Duodenal mucosa (tissue), 2 donors: Measurements from ENCODE around the gene CCNF.
"Not testable (repeated sequence)": the region's sequence is repeated elsewhere in the genome, so short reads cannot be mapped to it uniquely, and the experiment has no call there.

Experiments used
- H3K27ac ChIP-seq: one replicate; pipeline ENCODE4 v1.7.0; 2013; ENCODE audit warnings: low read depth, low read length
- H3K27me3 ChIP-seq, 2 donors: one replicate each; pipeline ENCODE4 v1.7.0; 2013; ENCODE audit warnings: low read length in 2 of 2, control low read depth in 1 of 2; ENCODE audit not compliant: insufficient read depth in 2 of 2, control insufficient read depth in 1 of 2
- H3K36me3 ChIP-seq, 2 donors: one replicate each; pipeline ENCODE4 v1.7.0; 2013; ENCODE audit warnings: low read length in 2 of 2, control low read depth in 1 of 2; ENCODE audit not compliant: insufficient read depth in 2 of 2, control insufficient read depth in 1 of 2
- H3K4me1 ChIP-seq, 2 donors: one replicate each; pipeline ENCODE4 v1.7.0; 2013; ENCODE audit warnings: low read length in 2 of 2, control low read depth in 1 of 2; ENCODE audit not compliant: insufficient read depth in 2 of 2, control insufficient read depth in 1 of 2
- H3K4me3 ChIP-seq, 2 donors: one replicate each; pipeline ENCODE4 v1.7.0; 2013; ENCODE audit warnings: low read length in 2 of 2, low read depth in 1 of 2
- H3K9ac ChIP-seq, 2 donors: one replicate each; pipeline ENCODE4 v1.7.0; 2013; ENCODE audit warnings: low read length in 2 of 2, low read depth in 1 of 2
- H3K9me3 ChIP-seq, 2 donors: one replicate each; pipeline ENCODE4 v1.7.0; 2013; ENCODE audit warnings: low read length in 2 of 2, control low read depth in 1 of 2; ENCODE audit not compliant: control insufficient read depth in 1 of 2

The CCNF gene

GRCh38 chr16:2439598-2439997 lies 10.4 kb downstream of the CCNF start:
- Histone ChIP-seq H3K9me3 (no peaks in the 10 kb centered on the region), H3K27ac (no peak overlapping the region), H3K4me1 (no peaks in the 10 kb centered on the region), H3K27me3 (no peaks in the 10 kb centered on the region), H3K36me3 (peaks cover 0 to 47% of the 10 kb centered on the region in 2 donors), H3K9ac (no peak overlapping the region), H3K4me3 (no peak overlapping the region)

- peaks cover 0 to 54% of the 10 kb centered on the region in 2 donors for H3K36me3 ChIP-seq
- H3K27ac ChIP-seq, H3K9me3 ChIP-seq, H3K4me1 ChIP-seq, H3K9ac ChIP-seq, H3K4me3 ChIP-seq, H3K27me3 ChIP-seq: not testable (repeated sequence)
Observed at GRCh38 chr16:2441143-2441804, 12.0 kb downstream of the CCNF start.

GRCh38 chr16:2443555-2443954 lies 14.3 kb downstream of the CCNF start:
- H3K9ac ChIP-seq = no peak overlapping the region
- no peaks in the 10 kb centered on the region for H3K4me1 ChIP-seq
- H3K27me3 ChIP-seq = no peaks in the 10 kb centered on the region
- no peaks in the 10 kb centered on the region for H3K9me3 ChIP-seq
- no peak overlapping the region for H3K27ac ChIP-seq
- peaks cover 0 to 48% of the 10 kb centered on the region in 2 donors for H3K36me3 ChIP-seq
- H3K4me3 ChIP-seq = no peak overlapping the region

- no peak overlapping the region for H3K4me3 ChIP-seq
- H3K36me3 ChIP-seq = peaks cover 11 to 60% of the 10 kb centered on the region in 2 donors
- no peak overlapping the region for H3K27ac ChIP-seq
Observed at GRCh38 chr16:2447920-2448583, 18.8 kb downstream of the CCNF start.

GRCh38 chr16:2449118-2449517 lies 19.9 kb downstream of the CCNF start:
- Histone ChIP-seq H3K27ac (no peak overlapping the region), H3K4me1 (no peaks in the 10 kb centered on the region), H3K36me3 (peaks cover 11 to 63% of the 10 kb centered on the region in 2 donors), H3K4me3 (no peak overlapping the region), H3K9ac (no peak overlapping the region), H3K27me3 (no peaks in the 10 kb centered on the region), H3K9me3 (no peaks in the 10 kb centered on the region)

More at GRCh38 chr16:2447920-2448583, 18.8 kb downstream of the CCNF start:
- Histone ChIP-seq H3K27me3 (no peaks in the 10 kb centered on the region), H3K9me3 (no peaks in the 10 kb centered on the region), H3K9ac (no peak overlapping the region), H3K4me1 (no peaks in the 10 kb centered on the region)

GRCh38 chr16:2450535-2450934 lies 21.3 kb downstream of the CCNF start:
- Histone ChIP-seq H3K9me3 (no peaks in the 10 kb centered on the region), H3K27ac (no peak overlapping the region), H3K4me1 (no peaks in the 10 kb centered on the region), H3K27me3 (no peaks in the 10 kb centered on the region), H3K9ac (no peak overlapping the region), H3K36me3 (peaks cover 11 to 60% of the 10 kb centered on the region in 2 donors), H3K4me3 (no peak overlapping the region)

- peaks cover 11 to 62% of the 10 kb centered on the region in 2 donors for H3K36me3 ChIP-seq
- H3K9ac ChIP-seq = no peak overlapping the region
- no peaks in the 10 kb centered on the region for H3K27me3 ChIP-seq
- H3K4me3 ChIP-seq = no peak overlapping the region
- no peak overlapping the region for H3K27ac ChIP-seq
- H3K9me3 ChIP-seq = no peaks in the 10 kb centered on the region
- no peaks in the 10 kb centered on the region for H3K4me1 ChIP-seq
Observed at GRCh38 chr16:2450975-2451381, 21.7 kb downstream of the CCNF start.

- Histone ChIP-seq H3K27me3 (no peaks in the 10 kb centered on the region), H3K27ac (no peak overlapping the region), H3K36me3 (peaks cover 11 to 63% of the 10 kb centered on the region in 2 donors), H3K9me3 (no peaks in the 10 kb centered on the region), H3K4me1 (no peaks in the 10 kb centered on the region), H3K9ac (no peak overlapping the region), H3K4me3 (no peak overlapping the region)
Observed at GRCh38 chr16:2451851-2452320, 22.6 kb downstream of the CCNF start.

- Histone ChIP-seq H3K4me3 (no peak overlapping the region), H3K36me3 (peaks cover 11 to 67% of the 10 kb centered on the region in 2 donors), H3K4me1 (no peaks in the 10 kb centered on the region), H3K9me3 (no peaks in the 10 kb centered on the region), H3K27ac (no peak overlapping the region), H3K9ac (no peak overlapping the region), H3K27me3 (no peaks in the 10 kb centered on the region)
Observed at GRCh38 chr16:2452650-2453049, 23.4 kb downstream of the CCNF start.

- H3K4me3 ChIP-seq = no peak overlapping the region
- H3K9ac ChIP-seq = no peak overlapping the region
- no peaks in the 10 kb centered on the region for H3K9me3 ChIP-seq
- no peaks in the 10 kb centered on the region for H3K27me3 ChIP-seq
- no peak overlapping the region for H3K27ac ChIP-seq
- H3K4me1 ChIP-seq = peaks cover 0 to 8% of the 10 kb centered on the region in 2 donors
- H3K36me3 ChIP-seq = peaks cover 4 to 50% of the 10 kb centered on the region in 2 donors
Observed at GRCh38 chr16:2455081-2455845, 26.0 kb downstream of the CCNF start.
